HG02610 (cell line): Measurements from ENCODE around the gene NPFFR1.

Source experiments
- ATAC-seq: cut with Tn5 transposase; IDR thresholded peaks from one replicate; pipeline ENCODE4 v1.9.1; 2021; ENCODE audit warnings: mild to moderate bottlenecking, moderate library complexity; ENCODE audit not compliant: unreplicated experiment

NPFFR1 gene

DNA sequence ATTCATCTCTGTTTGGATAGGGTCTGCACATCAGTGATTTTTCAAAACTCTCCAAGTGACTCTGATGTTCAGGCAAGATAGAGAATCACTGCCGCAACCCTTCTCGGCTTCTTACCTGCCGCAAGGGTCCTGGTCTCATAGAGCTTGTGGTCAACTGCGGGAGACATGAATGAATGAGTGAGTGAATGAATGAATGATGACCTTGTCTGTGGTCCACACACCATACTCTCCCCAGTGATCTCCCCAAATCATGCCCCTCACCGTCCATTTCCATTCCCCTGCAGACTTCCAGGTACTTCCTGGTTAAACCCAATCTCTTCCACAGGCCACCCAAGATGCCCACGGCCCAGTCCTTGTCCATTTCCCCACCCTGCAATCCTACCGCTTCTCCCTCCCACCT lies 5.9 kb upstream of the NPFFR1 start:
- ATAC-seq, result no peak

DNA sequence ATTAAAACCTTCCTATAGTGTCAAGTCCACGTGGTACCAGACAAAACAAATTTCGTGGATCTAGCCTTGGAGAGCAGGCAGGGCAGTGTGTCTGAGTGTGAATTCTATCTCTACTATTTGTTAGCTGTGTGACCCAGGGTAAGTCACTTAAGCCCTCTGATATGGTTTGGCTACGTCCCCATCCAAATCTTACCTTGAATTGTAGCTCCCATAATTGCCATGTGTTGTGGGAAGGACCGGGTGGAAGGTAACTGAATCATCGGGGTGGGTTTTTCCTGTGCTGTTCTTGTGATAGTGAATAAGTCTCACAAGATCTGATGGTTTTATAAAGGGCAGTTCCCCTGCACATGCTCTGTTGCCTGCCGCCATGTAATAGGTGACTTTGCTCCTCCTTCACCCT lies 2.8 kb upstream of the NPFFR1 start:
- ATAC-seq, result no peak

DNA sequence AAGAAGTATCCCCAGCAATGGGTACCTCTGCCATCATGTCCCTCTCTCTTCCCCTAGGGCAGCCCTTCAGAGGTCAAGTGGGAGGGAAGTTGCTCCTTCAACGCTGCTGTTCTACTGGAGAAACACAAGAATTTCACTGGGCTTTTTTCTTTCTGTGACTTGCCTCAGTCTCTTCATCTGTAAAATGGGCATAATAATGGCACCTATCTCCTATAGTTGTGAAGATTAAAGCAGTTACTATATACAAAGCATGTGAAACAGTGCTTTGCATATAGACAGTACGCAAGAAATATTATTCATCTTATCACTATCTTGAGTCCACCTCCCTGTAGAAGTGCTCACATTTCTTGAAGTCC lies 1.6 kb upstream of the NPFFR1 start:
- no peak for ATAC-seq

DNA sequence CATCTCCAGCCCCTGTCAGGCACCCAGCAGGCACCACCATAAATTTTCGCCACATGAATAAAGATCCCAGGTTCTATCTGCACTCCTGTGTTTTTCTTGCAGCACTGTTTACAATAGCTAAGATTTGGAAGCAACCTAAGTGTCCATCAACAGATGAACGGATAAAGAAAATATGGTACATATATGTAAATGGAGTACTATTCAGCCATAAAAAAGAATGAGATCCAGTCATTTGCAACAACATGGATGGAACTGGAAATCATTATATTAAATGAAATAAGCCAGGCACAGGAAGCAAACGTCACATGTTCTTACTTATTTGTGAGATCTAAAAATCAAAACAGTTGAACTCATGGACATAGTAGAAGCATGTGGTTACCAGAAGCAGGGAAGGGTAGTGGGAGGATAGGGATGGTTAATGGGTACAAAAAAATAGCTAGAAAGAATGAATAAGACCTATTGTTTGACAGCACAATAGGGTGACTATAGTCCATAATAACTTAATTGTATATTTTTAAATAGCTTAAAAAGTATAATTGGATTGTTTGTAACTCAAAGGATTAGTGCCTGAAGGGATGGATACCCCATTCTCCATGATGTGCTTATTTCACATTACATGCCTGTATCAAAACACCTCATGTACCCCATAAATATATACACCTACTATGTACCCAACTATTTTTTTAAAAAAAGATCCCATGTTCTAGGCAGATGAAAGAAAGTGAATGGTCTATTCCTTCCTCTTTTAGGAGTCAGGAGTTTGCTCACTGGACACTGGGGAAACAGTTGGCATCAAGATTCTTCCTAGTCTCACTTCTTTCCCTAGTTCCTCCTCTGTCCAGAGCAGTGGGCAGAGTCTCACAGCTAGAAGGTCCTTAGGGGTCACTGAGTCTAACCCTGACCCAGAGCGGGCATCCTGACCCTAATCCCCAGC lies 1.0 kb upstream of the NPFFR1 start:
- ATAC-seq, result no peak

DNA sequence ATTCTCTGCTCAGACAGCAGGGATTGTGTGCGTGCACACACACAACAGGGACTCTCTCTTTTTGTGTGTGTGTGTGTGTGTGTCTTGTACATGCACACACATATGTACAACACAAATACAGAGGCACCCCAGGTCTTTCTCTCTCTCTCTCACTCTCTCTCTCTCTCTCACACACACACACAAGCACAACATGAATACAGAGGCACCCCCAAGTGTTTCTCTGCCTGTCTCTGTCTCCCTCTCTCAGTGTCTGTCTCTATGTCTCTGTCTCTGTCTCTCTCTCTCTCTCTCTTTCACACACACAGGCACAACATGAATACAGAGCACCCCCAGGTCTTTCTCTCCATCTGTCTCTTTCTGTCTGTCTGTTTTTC lies 746 bp downstream of the NPFFR1 start:
- no peak for ATAC-seq

DNA sequence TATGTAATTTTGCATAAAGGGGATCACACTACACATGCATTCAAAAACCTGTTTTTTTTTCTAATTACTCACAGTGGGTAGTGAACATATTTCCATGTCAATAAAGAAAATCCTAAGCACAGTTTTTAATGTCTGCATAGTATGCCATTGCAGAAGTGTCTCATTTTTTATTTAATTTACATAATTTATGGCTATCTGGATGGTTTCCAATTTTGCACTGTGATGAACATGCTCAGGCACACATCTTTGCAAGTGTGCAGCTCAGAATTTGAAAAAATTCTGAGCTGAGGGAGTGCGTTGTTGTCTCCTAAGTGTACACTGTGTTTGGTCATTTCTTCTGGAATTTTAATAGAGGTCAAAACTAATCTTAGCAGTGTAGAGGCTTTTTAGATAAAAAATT lies 2.2 kb downstream of the NPFFR1 start:
- no peak for ATAC-seq

DNA sequence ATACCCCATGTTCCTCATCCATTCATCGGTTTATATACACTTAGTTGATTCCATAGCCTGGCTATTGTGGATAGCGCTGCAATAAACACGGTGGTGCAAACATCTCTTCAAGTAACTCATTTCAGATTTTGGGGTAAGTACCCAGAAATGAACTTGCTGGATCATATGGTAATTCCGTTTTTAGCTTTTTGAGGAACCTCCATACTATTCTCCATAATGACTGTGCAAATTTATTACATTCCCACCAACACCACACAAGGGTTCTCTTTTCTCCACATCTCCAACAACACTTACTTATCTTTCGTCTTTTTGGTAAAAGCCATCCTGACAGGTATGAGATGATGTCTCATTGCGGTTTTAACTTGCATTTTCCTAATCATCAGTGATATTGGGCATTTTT lies 3.7 kb downstream of the NPFFR1 start:
- no peak for ATAC-seq

DNA sequence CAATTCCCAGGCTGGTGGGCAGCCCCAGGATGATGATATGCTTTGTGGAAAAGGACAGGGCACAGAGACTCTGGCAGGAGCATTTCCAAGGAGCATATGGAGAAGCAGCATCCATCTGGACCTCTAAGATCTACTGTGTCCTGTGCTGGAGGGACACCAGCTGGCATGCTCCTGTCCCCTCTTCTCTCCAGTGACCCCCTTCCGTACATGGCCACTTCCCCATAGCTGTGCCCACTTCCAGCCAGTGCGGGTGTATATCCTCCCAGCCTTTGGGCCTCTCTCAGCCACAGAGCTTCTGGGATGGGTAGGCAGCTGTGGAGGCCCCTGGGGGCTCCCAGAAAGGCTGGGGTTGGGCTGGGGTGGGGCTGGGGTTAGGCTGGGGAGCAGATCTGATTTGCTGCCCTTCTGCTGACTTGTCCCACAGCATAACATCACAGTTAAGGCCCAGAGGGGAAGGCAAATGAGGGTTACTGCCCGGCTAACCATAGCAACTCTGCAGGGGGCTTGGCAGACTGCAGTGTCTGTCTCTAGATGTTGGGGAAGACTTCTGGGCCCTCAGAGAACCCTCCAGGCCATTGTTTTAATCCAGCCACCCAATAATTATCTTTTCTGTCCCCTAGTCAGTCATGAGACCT lies 6.3 kb downstream of the NPFFR1 start:
- ATAC-seq, result no peak

DNA sequence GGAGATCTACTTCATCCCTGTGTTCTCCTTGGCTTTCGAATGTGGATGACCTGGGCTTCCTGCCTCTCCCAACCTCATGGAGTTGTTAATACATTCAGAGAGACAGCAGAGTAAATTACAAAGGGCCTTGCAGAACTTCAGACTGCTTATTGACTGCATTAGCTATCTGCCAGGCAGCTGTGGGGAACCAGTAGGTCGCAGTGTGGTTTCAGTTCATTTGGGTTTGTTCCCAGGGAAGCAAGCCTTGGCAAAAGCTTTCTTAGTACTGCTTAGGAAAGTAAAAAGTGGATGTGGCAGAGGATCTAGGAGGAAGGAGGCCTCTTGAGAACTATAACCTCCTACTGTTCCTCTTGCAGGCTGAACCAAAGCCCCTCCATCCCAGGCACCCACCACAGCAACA lies 9.2 kb downstream of the NPFFR1 start:
- no peak for ATAC-seq

DNA sequence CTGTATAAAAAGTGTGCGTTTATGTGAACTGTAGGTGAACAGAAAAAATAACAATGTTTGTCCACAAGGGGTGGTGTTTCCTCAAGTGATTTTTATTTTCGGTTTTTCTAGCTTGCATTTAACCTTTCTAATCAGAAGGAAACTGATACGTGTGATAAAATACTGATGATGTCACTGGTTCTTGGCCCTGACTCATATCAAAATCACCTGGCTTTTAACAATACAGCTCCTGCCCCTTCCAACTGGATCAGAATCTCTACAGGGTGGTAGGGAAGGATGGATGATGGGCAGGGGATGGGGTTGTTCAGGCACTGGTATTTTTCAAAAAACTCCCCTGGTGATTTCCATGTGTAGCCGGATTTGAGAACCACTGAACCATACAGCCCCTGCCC lies 10.9 kb downstream of the NPFFR1 start:
- peak; percentile 59 for ATAC-seq

DNA sequence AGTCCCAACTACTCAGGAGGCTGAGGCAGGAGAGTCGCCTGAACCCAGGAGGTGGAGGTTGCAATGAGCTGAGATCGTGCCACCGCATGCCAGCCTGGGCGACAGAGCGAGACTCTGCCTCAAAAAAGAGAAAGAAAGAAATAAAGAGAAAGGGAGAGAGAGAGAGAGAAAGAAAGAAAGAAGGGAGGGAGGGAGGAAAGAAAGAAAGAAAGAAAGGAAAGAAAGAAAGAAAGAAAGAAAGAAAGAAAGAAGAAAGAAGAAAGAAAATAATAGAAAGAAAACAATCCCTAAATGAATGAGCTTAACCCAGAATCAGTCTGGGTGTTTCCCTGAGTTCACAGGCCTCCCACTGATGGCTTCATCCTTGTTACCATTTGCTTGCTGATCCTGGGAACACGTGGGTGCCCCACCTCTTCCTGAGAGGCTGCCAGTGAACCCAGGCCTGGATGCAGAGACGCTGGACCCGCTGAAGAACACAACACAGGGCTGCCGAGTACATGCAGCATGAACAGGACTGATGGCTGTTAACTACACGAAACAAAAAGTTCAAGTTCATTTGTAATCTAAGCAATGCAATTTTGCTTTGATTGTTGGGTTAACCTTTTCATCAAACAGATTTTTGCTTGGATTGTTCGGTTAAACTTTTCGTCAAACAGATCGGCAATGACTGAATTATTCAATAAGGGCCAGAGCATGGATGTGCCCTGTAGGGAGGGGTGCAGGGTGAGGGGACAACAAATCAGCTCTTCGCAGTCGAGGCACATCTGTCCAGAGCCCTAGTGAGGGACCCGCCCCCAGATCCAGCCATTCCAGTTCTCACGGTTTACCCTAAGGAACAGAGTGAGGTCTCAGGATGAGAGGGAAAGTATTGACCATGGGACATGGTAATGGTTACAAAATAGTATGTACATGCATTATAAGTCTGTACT lies 11.5 kb downstream of the NPFFR1 start:
- no peak for ATAC-seq

DNA sequence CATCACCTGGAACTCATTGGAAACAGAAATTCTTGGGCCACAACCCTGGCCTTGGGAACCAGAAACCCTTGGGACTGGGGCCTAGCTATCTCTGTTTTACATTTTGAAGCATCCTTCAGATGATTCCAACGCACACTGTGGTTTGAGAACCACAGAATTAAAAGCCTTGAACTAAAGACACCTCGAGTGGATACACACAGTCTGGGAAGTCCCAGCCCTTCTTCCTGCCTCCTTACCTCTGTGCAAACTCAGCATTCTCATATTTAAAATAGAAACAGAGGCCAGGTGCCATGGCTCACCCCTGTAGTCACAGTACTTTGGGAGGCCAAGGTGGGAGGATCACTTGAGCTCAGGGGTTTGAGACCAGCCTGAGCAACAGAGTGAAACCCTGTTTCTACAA lies 12.9 kb downstream of the NPFFR1 start:
- ATAC-seq, result no peak

DNA sequence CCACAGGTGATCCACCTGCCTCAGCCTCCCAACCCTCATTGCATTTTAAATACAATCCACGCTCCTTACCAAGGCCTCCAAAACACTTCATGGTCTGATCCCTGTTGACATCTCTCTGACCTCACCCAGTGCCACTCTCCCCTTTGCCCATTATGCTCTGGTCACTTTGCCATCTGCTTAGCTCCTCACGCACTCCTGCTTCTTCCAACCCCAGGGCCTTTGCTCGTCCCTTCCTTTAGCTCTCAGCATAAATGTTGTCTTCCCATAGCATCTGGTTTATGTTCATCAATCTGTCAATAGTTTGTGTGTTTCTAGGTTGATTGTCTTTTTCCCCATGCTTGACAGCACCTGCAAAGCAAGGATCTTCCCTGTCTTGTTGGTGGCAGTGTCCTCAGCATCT lies 14.1 kb downstream of the NPFFR1 start:
- no peak for ATAC-seq

DNA sequence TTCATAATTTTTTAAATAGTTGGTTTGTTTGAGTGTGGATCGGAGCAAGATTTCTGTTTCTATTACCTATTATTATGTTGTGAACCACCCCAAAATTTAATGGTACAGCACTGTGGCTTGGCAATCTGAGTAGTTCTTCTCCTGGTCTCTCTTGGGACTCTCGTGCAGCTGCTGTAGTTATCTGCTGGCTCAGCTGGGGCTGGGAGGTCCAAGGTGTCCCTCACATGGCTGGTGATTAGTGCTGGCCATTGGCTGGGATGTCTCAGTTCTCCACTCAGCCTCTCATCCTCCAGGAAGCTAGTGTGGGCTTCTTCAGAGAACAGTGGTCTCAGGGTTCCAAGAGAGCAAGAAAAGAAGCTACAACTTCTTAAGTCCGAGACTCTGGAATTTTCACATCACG lies 15.4 kb downstream of the NPFFR1 start:
- no peak for ATAC-seq

DNA sequence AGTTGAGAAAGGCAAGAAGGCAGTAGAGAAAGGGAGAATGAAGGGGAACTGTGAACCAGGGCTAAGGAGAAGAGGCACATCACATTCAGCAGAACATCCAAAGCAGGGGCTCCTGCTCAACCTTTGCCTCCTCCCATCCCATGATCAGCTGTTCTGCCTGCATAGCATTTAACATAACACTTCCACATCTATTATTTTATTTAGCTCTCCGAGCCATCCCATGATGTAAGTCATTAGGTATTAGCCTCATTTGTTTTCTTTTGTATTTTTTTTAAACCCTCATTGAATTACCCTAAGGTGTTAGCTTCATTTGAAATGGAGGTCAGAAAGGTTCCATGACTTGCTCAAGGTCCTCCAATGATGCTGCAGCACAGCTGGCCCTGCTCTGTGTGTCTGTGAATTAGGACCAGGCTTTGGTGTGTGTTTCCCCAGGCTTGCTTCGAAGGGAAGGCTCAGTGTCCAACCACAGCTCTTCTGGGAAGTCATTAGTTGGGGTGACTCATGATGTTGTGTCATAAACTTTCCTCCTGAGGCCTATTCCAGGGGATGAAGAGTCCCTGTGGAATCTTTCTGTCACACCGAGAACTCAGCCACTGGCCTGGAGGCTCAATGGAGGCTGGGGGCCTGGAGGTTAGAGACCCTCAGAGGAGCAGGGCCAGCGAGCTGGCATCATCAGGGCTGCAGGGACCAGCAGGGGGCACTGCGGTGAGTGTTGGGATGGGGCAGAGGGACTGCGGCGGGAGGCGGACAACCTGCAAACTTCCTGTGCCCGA lies 16.5 kb downstream of the NPFFR1 start:
- no peak for ATAC-seq

DNA sequence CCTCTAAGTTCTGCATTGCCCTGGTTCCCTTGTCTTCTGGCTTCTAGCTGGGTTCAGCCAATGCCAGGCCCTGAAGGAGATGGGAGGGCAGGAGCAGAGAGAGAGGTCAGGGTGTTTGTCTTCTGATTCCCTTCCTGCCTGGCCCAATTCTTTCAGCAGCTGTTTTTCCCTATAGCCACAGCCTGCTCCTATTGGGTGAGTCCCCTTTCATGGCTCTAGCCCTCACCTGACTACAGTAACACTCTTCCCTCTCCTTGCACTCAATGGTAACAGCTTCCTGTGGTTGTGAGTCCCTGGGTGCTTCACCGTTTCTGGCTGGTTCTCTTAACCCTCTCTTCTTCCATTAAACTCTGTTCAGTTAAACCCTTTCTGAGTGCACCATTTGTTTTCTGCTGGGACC lies 17.1 kb downstream of the NPFFR1 start:
- no peak for ATAC-seq

DNA sequence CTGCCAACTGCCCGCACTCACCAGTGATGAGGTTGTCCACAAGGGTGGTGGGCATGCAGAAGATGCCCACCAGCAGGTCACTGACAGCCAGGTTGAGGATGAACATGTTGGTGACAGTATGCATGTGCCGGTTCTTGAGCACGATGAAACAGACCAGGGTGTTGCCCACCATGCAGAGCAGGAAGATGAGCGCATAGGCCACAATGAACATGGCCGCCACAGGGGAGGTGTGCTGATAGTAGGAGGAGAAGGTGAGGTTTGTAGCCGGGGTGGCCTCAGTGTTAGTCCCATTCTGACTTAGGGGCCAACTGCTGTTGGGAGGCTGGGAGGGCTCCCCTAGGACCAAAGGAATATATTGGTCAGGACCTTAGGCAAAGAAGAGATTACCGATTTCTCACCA lies 17.7 kb downstream of the NPFFR1 start:
- ATAC-seq, result no peak

DNA sequence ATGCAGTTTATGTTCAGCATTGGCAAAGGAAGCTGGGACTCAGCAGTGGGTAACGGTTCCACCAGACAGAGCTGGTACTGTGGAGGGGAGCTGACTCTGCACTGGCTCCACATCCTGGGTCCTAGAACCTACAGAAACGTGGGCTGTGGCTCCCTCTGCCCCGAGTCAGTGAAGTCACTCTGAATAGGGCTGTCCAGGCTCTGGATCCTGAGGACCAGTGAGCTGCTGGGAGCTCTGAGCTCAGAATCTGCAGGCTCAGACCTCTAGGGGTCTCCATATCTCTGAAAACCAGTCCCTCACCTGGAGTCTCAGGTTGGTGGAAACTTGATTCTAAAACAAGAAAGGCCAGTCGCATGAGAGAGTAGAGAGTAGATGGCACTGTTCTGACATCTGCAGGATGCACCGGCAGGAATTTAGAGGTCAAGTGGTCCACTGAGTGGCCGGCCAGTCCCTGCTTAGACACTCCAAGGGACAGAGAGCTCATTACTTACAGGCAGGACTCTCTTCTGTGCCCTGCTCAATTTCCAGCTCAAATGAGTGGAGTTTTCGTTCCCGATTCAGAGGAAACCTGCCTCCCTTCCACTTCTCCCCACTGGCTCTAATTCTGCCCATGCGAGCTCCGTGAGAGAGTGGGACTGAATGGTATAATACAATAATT lies 18.6 kb downstream of the NPFFR1 start:
- ATAC-seq, result no peak

DNA sequence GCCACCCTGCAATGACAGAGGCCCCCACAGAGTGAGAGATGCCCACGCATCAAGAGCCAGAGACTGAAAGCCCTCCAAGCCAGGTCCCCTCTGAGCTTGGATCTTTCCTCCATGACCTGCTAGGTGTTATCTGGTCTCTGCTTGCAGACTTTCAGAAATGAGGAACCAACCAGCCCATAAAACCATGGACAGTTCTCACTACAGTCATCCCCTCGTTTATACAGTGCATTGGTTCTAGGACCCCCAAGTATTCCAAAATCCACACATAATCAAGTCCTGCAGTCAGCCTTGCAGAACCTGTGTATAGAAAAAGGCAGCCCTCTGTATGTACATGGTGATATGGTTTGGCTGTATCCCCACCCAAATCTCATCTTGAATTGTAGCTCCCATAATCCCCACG lies 23.1 kb downstream of the NPFFR1 start:
- no peak for ATAC-seq

DNA sequence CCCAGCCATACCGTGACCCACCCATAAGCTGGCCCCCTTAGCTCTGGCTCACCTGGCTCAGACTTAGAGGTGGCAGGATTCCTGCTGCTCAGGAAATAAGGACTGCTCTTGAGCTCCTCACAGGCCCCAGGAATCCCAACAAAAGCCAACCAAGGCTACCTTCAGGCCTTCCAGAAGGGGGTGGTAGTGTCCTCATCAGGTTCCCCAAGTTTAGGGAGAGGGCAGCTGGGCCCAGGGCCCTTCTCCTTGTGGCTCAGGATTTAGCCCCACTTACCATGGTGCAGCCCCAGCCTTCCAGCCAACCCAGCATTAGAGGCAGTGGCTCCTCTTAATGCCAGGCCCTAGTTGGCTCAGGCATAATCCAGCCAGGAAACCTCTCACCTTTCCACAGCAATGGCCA lies 23.5 kb downstream of the NPFFR1 start:
- ATAC-seq, result no peak
